ENCODE measurements around the gene CTBP1.

DNA sequence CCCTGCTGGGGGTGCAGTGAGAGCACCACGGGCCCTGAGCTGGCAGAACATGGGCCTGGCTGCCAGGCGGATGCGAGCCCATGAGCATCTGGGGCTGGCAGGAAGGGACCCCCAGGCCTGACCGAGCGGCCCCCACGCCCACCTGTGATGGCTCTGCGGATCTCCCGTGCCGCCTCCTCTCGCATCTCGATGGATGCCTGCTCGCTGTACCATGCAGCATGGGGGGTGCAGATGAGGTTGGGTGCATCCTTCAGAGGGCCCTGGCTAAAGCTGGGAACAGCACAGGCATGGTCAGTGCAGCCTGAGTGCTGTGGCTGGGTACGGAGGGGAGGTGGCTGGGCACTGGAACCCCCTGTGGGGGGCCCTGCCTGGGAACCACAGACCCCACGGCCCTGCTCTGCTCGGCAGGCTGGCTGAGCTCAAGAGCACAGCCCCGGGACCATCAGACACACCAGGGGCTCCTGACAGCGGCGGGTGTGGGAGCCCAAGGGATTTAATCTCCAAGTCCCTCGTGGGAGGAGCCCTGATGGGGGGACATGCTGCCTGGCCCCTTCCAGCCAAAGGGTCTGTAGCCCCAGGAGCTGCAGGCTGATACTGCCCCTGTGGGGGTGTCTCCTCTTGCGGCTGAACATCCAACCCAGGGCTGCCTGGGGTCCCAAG is 35.5 kb downstream of the CTBP1 start:
- TF ChIP-seq POLR2A (IDR thresholded peaks at IDR 0.05; ENCODE audit: low read depth, low read length), result no peak
- no peak for TF ChIP-seq POLR2AphosphoS5 (IDR thresholded peaks at IDR 0.05; ENCODE audit: low read depth, low read length)
- no peak for TF ChIP-seq TAF1 (IDR thresholded peaks at IDR 0.05; ENCODE audit: borderline replicate concordance, low read depth, low read length)

Data from GM12892 (cell line).